A549 (cell line): ENCODE measurements around the gene DHX35.

ENCODE experiments used
- BHLHE40 ChIP-seq: IDR thresholded peaks from 2 replicates; pipeline ENCODE4 v1.6.1; 2012; ENCODE audit warnings: low read depth, low read length, inconsistent platforms
- CHD2 ChIP-seq: fragments of 150-350 bp; IDR thresholded peaks from 2 replicates; pipeline ENCODE4 v1.6.1; 2014; ENCODE audit warnings: low read length; ENCODE audit not compliant: partially characterized antibody
- CTCF ChIP-seq: fragments of >200 bp; sonication (Bioruptor Twin); formaldehyde crosslinking; IDR thresholded peaks from 3 replicates; pipeline ENCODE4 v1.5.1; 2016
- EP300 ChIP-seq, 2 experiments: fragments of >200 bp; sonication (Bioruptor Twin); formaldehyde crosslinking; IDR thresholded peaks; 2 replicates in 1 of 2; 3 replicates in 1 of 2; pipeline ENCODE4 v1.6.1; 2016 to 2017
- HOXA7 ChIP-seq: fragments of 250-450 bp; sonication (Bioruptor Pico); IDR thresholded peaks from 2 replicates; pipeline ENCODE4 v1.5.0; 2020; ENCODE audit warnings: mild to moderate bottlenecking, moderate library complexity
- MAFK ChIP-seq: fragments of 450-650 bp; IDR thresholded peaks from 2 replicates; pipeline ENCODE4 v1.6.1; 2014; ENCODE audit not compliant: partially characterized antibody
- PBX3 ChIP-seq: IDR thresholded peaks from 2 replicates; pipeline ENCODE4 v1.6.1; 2012
- POLR2A ChIP-seq: IDR thresholded peaks from 2 replicates; pipeline ENCODE4 v1.6.1; 2012; ENCODE audit warnings: mild to moderate bottlenecking, low read length
- POLR2AphosphoS2 ChIP-seq: conservative IDR thresholded peaks from 2 replicates; pipeline ENCODE4 v1.6.1; 2012; ENCODE audit warnings: low read length, improper control_type of control experiment, inconsistent platforms
- RAD21 ChIP-seq, 2 experiments: fragments of >200 bp in 1 of 2; sonication (Bioruptor Twin) in 1 of 2; formaldehyde crosslinking in 1 of 2; IDR thresholded peaks in 1 of 2; conservative IDR thresholded peaks in 1 of 2; 2 replicates in 1 of 2; 3 replicates in 1 of 2; pipeline ENCODE4 v1.6.1; 2012 to 2018; ENCODE audit warnings: inconsistent platforms in 1 of 2
- RNF2 ChIP-seq: fragments of 200-600 bp; sonication (generic); IDR thresholded peaks from 2 replicates; pipeline ENCODE4 v1.6.1; 2016; ENCODE audit warnings: low read depth, mild to moderate bottlenecking, antibody characterized with exemption, moderate library complexity, borderline replicate concordance
- ZFP36 ChIP-seq: fragments of 450-650 bp; IDR thresholded peaks from 2 replicates; pipeline ENCODE4 v1.6.1; 2014; ENCODE audit warnings: borderline replicate concordance; ENCODE audit not compliant: partially characterized antibody
- TF ChIP-seq, protein P1 (sequence below): fragments of 200-600 bp; sonication (generic); IDR thresholded peaks from 2 replicates; pipeline ENCODE4 v1.6.1; 2016; ENCODE audit warnings: antibody characterized with exemption, mild to moderate bottlenecking, moderate library complexity
- TF ChIP-seq, protein P2 (sequence below): fragments of 450-650 bp; IDR thresholded peaks from 2 replicates; pipeline ENCODE4 v1.6.1; 2014; ENCODE audit warnings: antibody characterized with exemption

GRCh38 chr20:38924718-38925117 is 37.4 kb upstream of the DHX35 start:
- TF ChIP-seq CTCF (no peak), CHD2 (no peak), MAFK (no peak), ZFP36 (no peak), RNF2 (no peak), POLR2AphosphoS2 (no peak), RAD21 (conservative IDR thresholded peaks at IDR 0.05 in 1 of 2, IDR thresholded peaks at IDR 0.05 in 1 of 2) (no peak), EP300 (IDR thresholded peaks at IDR 0.05) (no peak), PBX3 (no peak), BHLHE40 (no peak), POLR2A (no peak), HOXA7 (CRISPR knock-in tag) (no peak)
- TF ChIP-seq, protein P1, sequence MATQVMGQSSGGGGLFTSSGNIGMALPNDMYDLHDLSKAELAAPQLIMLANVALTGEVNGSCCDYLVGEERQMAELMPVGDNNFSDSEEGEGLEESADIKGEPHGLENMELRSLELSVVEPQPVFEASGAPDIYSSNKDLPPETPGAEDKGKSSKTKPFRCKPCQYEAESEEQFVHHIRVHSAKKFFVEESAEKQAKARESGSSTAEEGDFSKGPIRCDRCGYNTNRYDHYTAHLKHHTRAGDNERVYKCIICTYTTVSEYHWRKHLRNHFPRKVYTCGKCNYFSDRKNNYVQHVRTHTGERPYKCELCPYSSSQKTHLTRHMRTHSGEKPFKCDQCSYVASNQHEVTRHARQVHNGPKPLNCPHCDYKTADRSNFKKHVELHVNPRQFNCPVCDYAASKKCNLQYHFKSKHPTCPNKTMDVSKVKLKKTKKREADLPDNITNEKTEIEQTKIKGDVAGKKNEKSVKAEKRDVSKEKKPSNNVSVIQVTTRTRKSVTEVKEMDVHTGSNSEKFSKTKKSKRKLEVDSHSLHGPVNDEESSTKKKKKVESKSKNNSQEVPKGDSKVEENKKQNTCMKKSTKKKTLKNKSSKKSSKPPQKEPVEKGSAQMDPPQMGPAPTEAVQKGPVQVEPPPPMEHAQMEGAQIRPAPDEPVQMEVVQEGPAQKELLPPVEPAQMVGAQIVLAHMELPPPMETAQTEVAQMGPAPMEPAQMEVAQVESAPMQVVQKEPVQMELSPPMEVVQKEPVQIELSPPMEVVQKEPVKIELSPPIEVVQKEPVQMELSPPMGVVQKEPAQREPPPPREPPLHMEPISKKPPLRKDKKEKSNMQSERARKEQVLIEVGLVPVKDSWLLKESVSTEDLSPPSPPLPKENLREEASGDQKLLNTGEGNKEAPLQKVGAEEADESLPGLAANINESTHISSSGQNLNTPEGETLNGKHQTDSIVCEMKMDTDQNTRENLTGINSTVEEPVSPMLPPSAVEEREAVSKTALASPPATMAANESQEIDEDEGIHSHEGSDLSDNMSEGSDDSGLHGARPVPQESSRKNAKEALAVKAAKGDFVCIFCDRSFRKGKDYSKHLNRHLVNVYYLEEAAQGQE, result no peak
- TF ChIP-seq, protein P2, sequence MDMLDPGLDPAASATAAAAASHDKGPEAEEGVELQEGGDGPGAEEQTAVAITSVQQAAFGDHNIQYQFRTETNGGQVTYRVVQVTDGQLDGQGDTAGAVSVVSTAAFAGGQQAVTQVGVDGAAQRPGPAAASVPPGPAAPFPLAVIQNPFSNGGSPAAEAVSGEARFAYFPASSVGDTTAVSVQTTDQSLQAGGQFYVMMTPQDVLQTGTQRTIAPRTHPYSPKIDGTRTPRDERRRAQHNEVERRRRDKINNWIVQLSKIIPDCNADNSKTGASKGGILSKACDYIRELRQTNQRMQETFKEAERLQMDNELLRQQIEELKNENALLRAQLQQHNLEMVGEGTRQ, result no peak
